Keratinocyte (primary cell): ENCODE data around the gene CFAP20DC.

Experiments used
- EZH2 ChIP-seq: IDR thresholded peaks from one replicate; pipeline ENCODE4 v1.6.1; 2012; ENCODE audit warnings: inconsistent platforms, mild to moderate bottlenecking, low read length, moderate library complexity
- TF ChIP-seq, protein P1 (sequence below), 3 experiments: IDR thresholded peaks in 1 of 3; conservative IDR thresholded peaks in 1 of 3; optimal IDR thresholded peaks in 1 of 3; 2 replicates in 2 of 3; 3 replicates in 1 of 3; pipeline versions ENCODE3 to v1.5.1; 2011; ENCODE audit warnings: low read length in 3 of 3, mild to moderate bottlenecking in 3 of 3, moderate library complexity in 2 of 3, control low read depth in 1 of 3, inconsistent platforms in 1 of 3; ENCODE audit not compliant: insufficient read depth in 2 of 3; ENCODE audit errors: extremely low read depth in 1 of 3

DNA sequence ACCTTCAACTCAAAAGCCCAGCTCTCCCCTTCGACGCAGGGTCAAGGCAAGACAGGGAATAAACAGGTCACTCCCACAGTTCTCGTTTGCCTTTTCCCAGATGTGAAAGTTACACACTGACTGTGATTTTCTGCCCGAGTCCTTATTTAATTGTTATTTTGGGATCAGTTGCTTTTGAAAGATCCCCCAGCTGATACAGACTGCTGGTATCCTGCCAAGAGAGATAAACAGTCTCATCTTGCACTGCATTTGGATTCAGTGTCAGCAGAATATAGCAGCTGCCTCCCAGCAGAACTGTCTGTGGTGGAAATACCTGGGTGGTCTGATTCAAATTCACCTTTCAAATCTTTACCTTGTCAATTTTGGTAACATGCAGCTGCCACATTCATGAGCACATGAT is 327.3 kb downstream of the CFAP20DC start:
- TF ChIP-seq, protein P1, sequence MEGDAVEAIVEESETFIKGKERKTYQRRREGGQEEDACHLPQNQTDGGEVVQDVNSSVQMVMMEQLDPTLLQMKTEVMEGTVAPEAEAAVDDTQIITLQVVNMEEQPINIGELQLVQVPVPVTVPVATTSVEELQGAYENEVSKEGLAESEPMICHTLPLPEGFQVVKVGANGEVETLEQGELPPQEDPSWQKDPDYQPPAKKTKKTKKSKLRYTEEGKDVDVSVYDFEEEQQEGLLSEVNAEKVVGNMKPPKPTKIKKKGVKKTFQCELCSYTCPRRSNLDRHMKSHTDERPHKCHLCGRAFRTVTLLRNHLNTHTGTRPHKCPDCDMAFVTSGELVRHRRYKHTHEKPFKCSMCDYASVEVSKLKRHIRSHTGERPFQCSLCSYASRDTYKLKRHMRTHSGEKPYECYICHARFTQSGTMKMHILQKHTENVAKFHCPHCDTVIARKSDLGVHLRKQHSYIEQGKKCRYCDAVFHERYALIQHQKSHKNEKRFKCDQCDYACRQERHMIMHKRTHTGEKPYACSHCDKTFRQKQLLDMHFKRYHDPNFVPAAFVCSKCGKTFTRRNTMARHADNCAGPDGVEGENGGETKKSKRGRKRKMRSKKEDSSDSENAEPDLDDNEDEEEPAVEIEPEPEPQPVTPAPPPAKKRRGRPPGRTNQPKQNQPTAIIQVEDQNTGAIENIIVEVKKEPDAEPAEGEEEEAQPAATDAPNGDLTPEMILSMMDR (optimal IDR thresholded peaks at IDR 0.05 in 1 of 3, IDR thresholded peaks at IDR 0.05 in 1 of 3, conservative IDR thresholded peaks at IDR 0.05 in 1 of 3; ENCODE audit: extremely low read depth in 1 of 3, insufficient read depth in 2 of 3, low read length in 3 of 3), result no peak
- no peak for TF ChIP-seq EZH2
